K562 (cell line): ENCODE data around the gene SUMF1. TPM values are rescaled to one million over a fixed set of nuclear protein-coding genes. Genes with fewer than 3 reads are reported as not detected.

ENCODE experiments used
- ATAC-seq: fragments of 200-7000 bp; cut with Tn5 transposase; 3 replicates; pipeline ENCODE4 v1.9.1; 2020; ENCODE audit warnings: moderate library complexity
- BruUV-seq: library from RNA; stranded (reverse); fragments of 400-500 nt; replicated peaks from 2 replicates; lab custom pipeline; 2021; lab: Mats Ljungman, UMichigan
- CTCF ChIA-PET: fragments of 300-600 bp; formaldehyde crosslinking; extraction: SDS; loops from one replicate; lab custom pipeline; 2021; ENCODE audit warnings: low intra/inter-chr PET ratio; lab: Yijun Ruan, JAX
- POLR2A ChIA-PET: fragments of 300-600, 350-650 bp; sonication (Branson Sonifier 250); formaldehyde crosslinking; extraction: SDS; loops from one replicate; lab custom pipeline; 2021; ENCODE audit warnings: antibody characterized with exemption, inconsistent platforms; lab: Yijun Ruan, JAX
- DNase-seq, 4 experiments: peaks; one replicate each; pipeline versions ENCODE4 v3.0.0 to v3.0.0-alpha.2; 2011 to 2018; ENCODE audit warnings: low spot score in 3 of 4, mixed read lengths in 3 of 4; ENCODE audit errors: extremely low read depth in 1 of 4
- FAIRE-seq: peaks from 2 replicates; lab custom pipeline; 2011; peaks lifted over from hg19 to GRCh38; lab: Jason Lieb, UNC
- H2AFZ ChIP-seq: 2 replicates; pipeline ENCODE4 v1.6.0; 2011; ENCODE audit warnings: low read depth, low read length, control low read depth, inconsistent platforms
- H3K27ac ChIP-seq: fragments of 200-600 bp; 3 replicates; pipeline ENCODE4 v1.8.0; 2011; ENCODE audit warnings: low read depth, mild to moderate bottlenecking, control low read depth, inconsistent platforms, low read length, moderate library complexity, mixed read lengths; ENCODE audit errors: extremely low read depth
- H3K27me3 ChIP-seq, 2 experiments: fragments of 300-600 bp in 1 of 2; 2 replicates in 1 of 2; 3 replicates in 1 of 2; pipeline versions ENCODE4 v1.6.0 to v1.8.0; 2011; ENCODE audit warnings: inconsistent platforms in 2 of 2, low read length in 2 of 2, mild to moderate bottlenecking in 1 of 2, mixed read lengths in 1 of 2, moderate library complexity in 1 of 2; ENCODE audit not compliant: control insufficient read depth in 2 of 2, insufficient read depth in 2 of 2
- H3K36me3 ChIP-seq: fragments of 300-600 bp; 3 replicates; pipeline ENCODE4 v1.8.0; 2011; ENCODE audit warnings: mild to moderate bottlenecking, low read length, inconsistent platforms; ENCODE audit not compliant: control insufficient read depth, insufficient read depth
- H3K4me1 ChIP-seq, 2 experiments: fragments of 200-600 bp in 1 of 2; replicated peaks in 1 of 2; 2 replicates in 1 of 2; 3 replicates in 1 of 2; pipeline versions ENCODE4 v1.5.1 to v1.8.0; 2011; ENCODE audit warnings: inconsistent platforms in 2 of 2, low read length in 2 of 2, mild to moderate bottlenecking in 1 of 2, mixed read lengths in 1 of 2, moderate library complexity in 1 of 2; ENCODE audit not compliant: control insufficient read depth in 2 of 2, insufficient read depth in 2 of 2
- H3K4me2 ChIP-seq: 2 replicates; pipeline ENCODE4 v1.6.1; 2011; ENCODE audit warnings: low read length, control low read depth, inconsistent platforms, mixed read lengths; ENCODE audit not compliant: insufficient read depth
- H3K4me3 ChIP-seq: fragments of 200-600 bp; sonication (generic), shearing (Covaris generic); 2 replicates; pipeline ENCODE4 v1.5.1; 2016; ENCODE audit warnings: control low read depth, inconsistent platforms
- H3K79me2 ChIP-seq: fragments of 200-600 bp; 3 replicates; pipeline ENCODE4 v1.8.0; 2011; ENCODE audit warnings: low read length, inconsistent platforms; ENCODE audit not compliant: control insufficient read depth, insufficient read depth
- H3K9ac ChIP-seq, 2 experiments: 2 replicates each; pipeline versions ENCODE4 v1.6.0 to v1.6.1; 2011; ENCODE audit warnings: low read depth in 2 of 2, low read length in 2 of 2, control low read depth in 1 of 2, inconsistent platforms in 1 of 2, mild to moderate bottlenecking in 1 of 2, mixed read lengths in 1 of 2; ENCODE audit not compliant: insufficient read depth in 1 of 2
- H3K9me1 ChIP-seq: one replicate; pipeline ENCODE4 v1.6.0; 2011; ENCODE audit warnings: inconsistent platforms, mild to moderate bottlenecking, low read length, moderate library complexity; ENCODE audit not compliant: control insufficient read depth, insufficient read depth
- H3K9me3 ChIP-seq: replicated peaks from 2 replicates; pipeline ENCODE4 v1.5.1; 2011; ENCODE audit warnings: low read depth, low read length, inconsistent platforms; ENCODE audit not compliant: control insufficient read depth, insufficient read depth
- H4K20me1 ChIP-seq: replicated peaks from 2 replicates; pipeline ENCODE4 v1.6.1; 2011; ENCODE audit warnings: low read length, inconsistent platforms, mixed read lengths; ENCODE audit not compliant: control insufficient read depth, insufficient read depth
- CBX8 ChIP-seq: fragments of 200-600 bp; sonication (generic); IDR thresholded peaks from 2 replicates; pipeline ENCODE4 v1.6.1; 2012; ENCODE audit warnings: borderline replicate concordance, mixed run types, low read depth, mild to moderate bottlenecking, moderate library complexity, mixed read lengths, low read length, control low read depth, inconsistent platforms; ENCODE audit not compliant: poor library complexity, severe bottlenecking; ENCODE audit errors: extremely low read depth
- MXI1 ChIP-seq: IDR thresholded peaks from 2 replicates; pipeline ENCODE4 v1.6.1; 2011; ENCODE audit warnings: low read depth, mild to moderate bottlenecking, improper control_type of control experiment, low read length
- NFRKB ChIP-seq: fragments of 450-650 bp; IDR thresholded peaks from 2 replicates; pipeline ENCODE4 v1.6.1; 2016; ENCODE audit warnings: low read depth
- NRF1 ChIP-seq, 2 experiments: fragments of 450-650 bp; IDR thresholded peaks in 1 of 2; conservative IDR thresholded peaks in 1 of 2; 2 replicates each; pipeline ENCODE4 v1.6.1; 2014; ENCODE audit warnings: mild to moderate bottlenecking in 2 of 2
- RAD21 ChIP-seq, 2 experiments: fragments of 250-450 bp in 1 of 2; fragments of 450-650 bp in 1 of 2; sonication (Bioruptor Pico) in 1 of 2; formaldehyde crosslinking in 1 of 2; IDR thresholded peaks in 1 of 2; conservative IDR thresholded peaks in 1 of 2; 2 replicates each; pipeline versions ENCODE4 v1.4.0 to v1.8.0; 2020 to 2022; ENCODE audit warnings: mild to moderate bottlenecking in 2 of 2, moderate library complexity in 1 of 2
- SIN3B ChIP-seq: fragments of 450-650 bp; IDR thresholded peaks from 2 replicates; pipeline ENCODE4 v1.6.1; 2017; ENCODE audit warnings: low read depth, mild to moderate bottlenecking, moderate library complexity
- SNIP1 ChIP-seq: fragments of 450-650 bp; IDR thresholded peaks from 2 replicates; pipeline ENCODE4 v1.7.1; 2017; ENCODE audit warnings: low read depth, mild to moderate bottlenecking
- SRSF7 ChIP-seq: fragments of 200-400 bp; formaldehyde crosslinking; optimal IDR thresholded peaks from 2 replicates; pipeline ENCODE3; 2017; ENCODE audit warnings: mild to moderate bottlenecking, low read depth, low read length
- TEAD1 ChIP-seq, 2 experiments: fragments of 450-650 bp in 1 of 2; sonication (generic) in 1 of 2; formaldehyde crosslinking; IDR thresholded peaks; 2 replicates each; pipeline versions ENCODE4 v1.4.0 to v1.8.0; 2020 to 2022; ENCODE audit warnings: mild to moderate bottlenecking in 2 of 2, missing genetic modification reagents in 1 of 2
- ZNF764 ChIP-seq: fragments of 250-450 bp; sonication (Bioruptor Pico); IDR thresholded peaks from 2 replicates; pipeline ENCODE4 v1.4.0; 2020; ENCODE audit warnings: low read depth, mild to moderate bottlenecking, moderate library complexity
- WGBS: fragments of 100-300 bp; shearing (Covaris generic); methylation state at CpG from one replicate; pipeline ENCODE4 v1.1.6; 2016; ENCODE audit warnings: low coverage, mixed read lengths; ENCODE audit not compliant: insufficient coverage; ENCODE audit errors: missing lambda C conversion rate; 5-methylcytosine and 5-hydroxymethylcytosine counted together
- in situ Hi-C: fragments of 300-500 bp; cut with MboI; formaldehyde crosslinking; loops from 4 replicates; pipeline ENCODE4 v1.15.0; 2018; ENCODE audit warnings: inconsistent platforms, mixed read lengths
- intact Hi-C: fragments of 100-400 bp; cut with micrococcal nuclease; formaldehyde crosslinking; loops from 2 replicates; pipeline ENCODE4 v1.14.2; 2022
- polyA plus RNA-seq, 8 experiments: library from polyadenylated mRNA; depleted of rRNA in 4 of 8; stranded (reverse) in 5 of 8; unstranded in 3 of 8; fragments of >200 nt; fragmentation: Nextera tagmentation in 2 of 8; fragmentation: Illumina TruSeq in 1 of 8; extraction: Ambion mirVana in 2 of 8; extraction: Trizol in 1 of 8; gene quantifications; 2 replicates each; pipeline versions ENCODE4 v1.2.1 to v1.2.3, GENCODE V29; 2011 to 2014; ENCODE audit warnings: inconsistent platforms in 1 of 8, missing spikeins in 1 of 8
- total RNA-seq, 7 experiments: library from RNA; depleted of rRNA in 6 of 7; stranded (reverse); fragments of >200 nt in 6 of 7; fragmentation: Illumina TruSeq in 2 of 7; extraction: Trizol in 2 of 7; gene quantifications; 2 replicates each; pipeline versions ENCODE4 v1.2.1 to v1.2.3, GENCODE V29; 2011 to 2021; ENCODE audit warnings: low replicate concordance in 1 of 7
- TF ChIP-seq, protein P1 (sequence below): fragments of 450-650 bp; IDR thresholded peaks from 2 replicates; pipeline ENCODE4 v1.6.1; 2018; ENCODE audit not compliant: partially characterized antibody
- TF ChIP-seq, protein P2 (sequence below): fragments of 250-450 bp; sonication (Bioruptor Pico); IDR thresholded peaks from 2 replicates; pipeline ENCODE4 v1.4.0; 2020; ENCODE audit warnings: mild to moderate bottlenecking, moderate library complexity
- TF ChIP-seq, protein P3 (sequence below): fragments of 450-650 bp; IDR thresholded peaks from 2 replicates; pipeline ENCODE4 v1.6.1; 2016; ENCODE audit warnings: missing biosample characterization, missing genetic modification characterization

Gene SUMF1
- total and polyA plus RNA-seq, 9 of the 15 experiments (the other 6 are each of a cell fraction or from before 2014, with no cell fraction given) = 1.3 to 7.4 (median 4.2) TPM

DNA sequence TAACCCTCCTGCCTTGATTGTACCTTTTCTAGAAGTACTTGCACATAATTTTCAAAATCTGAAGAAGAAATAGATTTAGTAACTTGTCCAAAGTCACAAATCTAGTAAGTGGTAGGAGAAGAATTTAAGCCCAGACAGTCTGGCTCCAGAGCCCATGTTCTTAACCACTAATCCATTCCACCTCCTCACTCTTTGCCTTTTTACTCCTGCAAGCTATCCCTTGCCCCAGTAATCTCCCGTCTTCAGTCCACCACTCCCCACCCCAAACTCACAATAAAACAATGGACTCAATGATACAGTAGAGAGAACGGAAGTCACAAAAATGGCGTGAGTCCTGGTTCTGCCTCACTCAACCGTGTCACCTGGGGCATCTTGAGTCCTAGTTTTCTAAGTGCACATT, 115.2 kb downstream of the SUMF1 start:
- POLR2A ChIA-PET = interaction anchor here (1.6 to 2.1 kb wide), 3 partner anchors 11 to 282 kb away, joined by 6 to 27 read pairs (median 7); partner anchors contain the start of gene ITPR1
- no peaks in the 10 kb centered on the region for H3K79me2 ChIP-seq
- peaks cover 0 to 20% of the 10 kb centered on the region in 2 experiments; a peak in 4 of 5 replicates for H3K4me1 ChIP-seq
- peak overlapping the region in 1 of 2 experiments; percentile 67; a peak in 1 of 4 replicates for H3K9ac ChIP-seq
- CTCF ChIA-PET = interaction anchor here (2.4 kb wide), 1 partner anchor 282 kb away, joined by 27 read pairs; no protein-coding TSS in a partner anchor
- no peak overlapping the region for H3K4me3 ChIP-seq
- no peaks in the 10 kb centered on the region for H3K9me3 ChIP-seq
- no peaks in the 10 kb centered on the region for H3K9me1 ChIP-seq
- H3K4me2 ChIP-seq = peak overlapping the region; percentile 73; the same call in 1 of the 2 replicates
- peak; percentile 41 for ATAC-seq
- peak in 1 of 4 experiments; percentile 14 for DNase-seq
- no peak for FAIRE-seq
- H3K36me3 ChIP-seq = no peaks in the 10 kb centered on the region
- BruUV-seq = no TSS peak
- peak overlapping the region; percentile 82; the same call in 2 of the 3 replicates for H3K27ac ChIP-seq
- in situ Hi-C loops (loop anchor here (5.0 kb wide), 1 partner anchor 290 kb away; no protein-coding TSS in a partner anchor), intact Hi-C loops (loop anchor here (1.0 to 10.0 kb wide), 7 partner anchors 113 to 705 kb away; partner anchors contain the start of genes ITPR1 and SUMF1)
- 59% methylated on average over 4 of the region's 4 CpGs for WGBS
- no peaks in the 10 kb centered on the region for H3K27me3 ChIP-seq
- no peaks in the 10 kb centered on the region for H4K20me1 ChIP-seq
- H2AFZ ChIP-seq = peak overlapping the region; percentile 73
- TF ChIP-seq, protein P1, sequence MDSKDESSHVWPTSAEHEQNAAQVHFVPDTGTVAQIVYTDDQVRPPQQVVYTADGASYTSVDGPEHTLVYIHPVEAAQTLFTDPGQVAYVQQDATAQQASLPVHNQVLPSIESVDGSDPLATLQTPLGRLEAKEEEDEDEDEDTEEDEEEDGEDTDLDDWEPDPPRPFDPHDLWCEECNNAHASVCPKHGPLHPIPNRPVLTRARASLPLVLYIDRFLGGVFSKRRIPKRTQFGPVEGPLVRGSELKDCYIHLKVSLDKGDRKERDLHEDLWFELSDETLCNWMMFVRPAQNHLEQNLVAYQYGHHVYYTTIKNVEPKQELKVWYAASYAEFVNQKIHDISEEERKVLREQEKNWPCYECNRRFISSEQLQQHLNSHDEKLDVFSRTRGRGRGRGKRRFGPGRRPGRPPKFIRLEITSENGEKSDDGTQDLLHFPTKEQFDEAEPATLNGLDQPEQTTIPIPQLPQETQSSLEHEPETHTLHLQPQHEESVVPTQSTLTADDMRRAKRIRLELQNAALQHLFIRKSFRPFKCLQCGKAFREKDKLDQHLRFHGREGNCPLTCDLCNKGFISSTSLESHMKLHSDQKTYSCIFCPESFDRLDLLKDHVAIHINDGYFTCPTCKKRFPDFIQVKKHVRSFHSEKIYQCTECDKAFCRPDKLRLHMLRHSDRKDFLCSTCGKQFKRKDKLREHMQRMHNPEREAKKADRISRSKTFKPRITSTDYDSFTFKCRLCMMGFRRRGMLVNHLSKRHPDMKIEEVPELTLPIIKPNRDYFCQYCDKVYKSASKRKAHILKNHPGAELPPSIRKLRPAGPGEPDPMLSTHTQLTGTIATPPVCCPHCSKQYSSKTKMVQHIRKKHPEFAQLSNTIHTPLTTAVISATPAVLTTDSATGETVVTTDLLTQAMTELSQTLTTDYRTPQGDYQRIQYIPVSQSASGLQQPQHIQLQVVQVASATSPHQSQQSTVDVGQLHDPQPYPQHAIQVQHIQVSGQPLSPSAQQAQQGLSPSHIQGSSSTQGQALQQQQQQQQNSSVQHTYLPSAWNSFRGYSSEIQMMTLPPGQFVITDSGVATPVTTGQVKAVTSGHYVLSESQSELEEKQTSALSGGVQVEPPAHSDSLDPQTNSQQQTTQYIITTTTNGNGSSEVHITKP = no peak
- no peak for TF ChIP-seq MXI1
- TF ChIP-seq TEAD1 (CRISPR knock-in tag; IDR thresholded peaks at IDR 0.05) = no peak
- TF ChIP-seq NRF1 (conservative IDR thresholded peaks at IDR 0.05 in 1 of 2, IDR thresholded peaks at IDR 0.05 in 1 of 2) = no peak
- TF ChIP-seq SIN3B = no peak
- TF ChIP-seq CBX8 = no peak
- no peak for TF ChIP-seq SRSF7
- TF ChIP-seq ZNF764 (CRISPR knock-in tag) = no peak
- 0 out of 2 replicates have a peak, but pooled peaks have one; percentile 5 for TF ChIP-seq NFRKB
- TF ChIP-seq RAD21 (CRISPR knock-in tag; conservative IDR thresholded peaks at IDR 0.05 in 1 of 2, IDR thresholded peaks at IDR 0.05 in 1 of 2) = no peak
- TF ChIP-seq, protein P2, sequence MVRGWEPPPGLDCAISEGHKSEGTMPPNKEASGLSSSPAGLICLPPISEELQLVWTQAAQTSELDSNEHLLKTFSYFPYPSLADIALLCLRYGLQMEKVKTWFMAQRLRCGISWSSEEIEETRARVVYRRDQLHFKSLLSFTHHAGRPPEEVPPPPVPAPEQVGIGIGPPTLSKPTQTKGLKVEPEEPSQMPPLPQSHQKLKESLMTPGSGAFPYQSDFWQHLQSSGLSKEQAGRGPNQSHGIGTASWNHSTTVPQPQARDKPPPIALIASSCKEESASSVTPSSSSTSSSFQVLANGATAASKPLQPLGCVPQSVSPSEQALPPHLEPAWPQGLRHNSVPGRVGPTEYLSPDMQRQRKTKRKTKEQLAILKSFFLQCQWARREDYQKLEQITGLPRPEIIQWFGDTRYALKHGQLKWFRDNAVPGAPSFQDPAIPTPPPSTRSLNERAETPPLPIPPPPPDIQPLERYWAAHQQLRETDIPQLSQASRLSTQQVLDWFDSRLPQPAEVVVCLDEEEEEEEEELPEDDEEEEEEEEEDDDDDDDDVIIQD = no peak
- no peak for TF ChIP-seq SNIP1
- TF ChIP-seq, protein P3, sequence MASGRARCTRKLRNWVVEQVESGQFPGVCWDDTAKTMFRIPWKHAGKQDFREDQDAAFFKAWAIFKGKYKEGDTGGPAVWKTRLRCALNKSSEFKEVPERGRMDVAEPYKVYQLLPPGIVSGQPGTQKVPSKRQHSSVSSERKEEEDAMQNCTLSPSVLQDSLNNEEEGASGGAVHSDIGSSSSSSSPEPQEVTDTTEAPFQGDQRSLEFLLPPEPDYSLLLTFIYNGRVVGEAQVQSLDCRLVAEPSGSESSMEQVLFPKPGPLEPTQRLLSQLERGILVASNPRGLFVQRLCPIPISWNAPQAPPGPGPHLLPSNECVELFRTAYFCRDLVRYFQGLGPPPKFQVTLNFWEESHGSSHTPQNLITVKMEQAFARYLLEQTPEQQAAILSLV (tag) = peak; percentile 42; the same call in 1 of the 2 replicates
